Spleen (tissue), 7 donors: ENCODE measurements around the gene CENPO.

Source experiments
- POLR2A ChIP-seq, 3 donors: fragments of 450-650 bp; IDR thresholded peaks; one replicate each; pipeline ENCODE4 v1.5.1; 2017; ENCODE audit warnings: antibody characterized with exemption in 3 of 3, mild to moderate bottlenecking in 1 of 3
- POLR2AphosphoS5 ChIP-seq, 3 donors: sonication (generic); formaldehyde crosslinking; IDR thresholded peaks; one replicate each; pipeline ENCODE4 v1.5.1; 2017; ENCODE audit warnings: antibody characterized with exemption in 3 of 3
- TF ChIP-seq, protein P1 (sequence below), 11 experiments: fragments of 200-600 bp in 7 of 11; fragments of 450-650 bp in 4 of 11; sonication (generic) in 4 of 11; IDR thresholded peaks in 8 of 11; conservative IDR thresholded peaks in 3 of 11; 1 replicate in 7 of 11; 2 replicates in 4 of 11; pipeline versions ENCODE4 v1.4.0 to v1.8.0; 2016 to 2021; ENCODE audit warnings: antibody characterized with exemption in 11 of 11, inconsistent platforms in 4 of 11, mild to moderate bottlenecking in 1 of 11
- donor health status: DM: no; HTN: no; CAD: no; lungs with moderate emphysema.
- donor health status: DM: no; HTN: no; CAD: no.
- donor health status: DM: no; HTN: no; CAD: no.

DNA sequence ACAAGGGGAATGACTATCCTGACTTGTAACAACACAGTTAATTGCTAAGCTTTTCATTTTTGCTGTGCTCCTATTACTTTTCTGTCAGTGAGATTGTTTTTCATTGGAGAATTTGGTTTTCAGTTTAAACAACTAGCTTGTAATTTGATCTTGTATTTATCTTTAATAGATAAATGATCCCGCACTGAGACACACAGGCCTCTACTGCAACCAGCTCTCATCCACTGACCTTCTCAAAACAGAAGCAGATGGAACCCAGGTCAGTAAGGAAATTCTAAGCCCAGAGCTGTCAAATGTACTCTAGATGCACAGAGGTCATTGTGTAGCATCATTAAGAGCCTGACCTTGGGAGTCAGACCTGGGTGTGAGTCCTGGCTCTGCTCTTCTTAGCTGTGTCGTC, 30.7 kb upstream of the CENPO start:
- TF ChIP-seq POLR2AphosphoS5 (IDR thresholded peaks at IDR 0.05) (no peak), POLR2A (IDR thresholded peaks at IDR 0.05) (no peak)
- TF ChIP-seq, protein P1, sequence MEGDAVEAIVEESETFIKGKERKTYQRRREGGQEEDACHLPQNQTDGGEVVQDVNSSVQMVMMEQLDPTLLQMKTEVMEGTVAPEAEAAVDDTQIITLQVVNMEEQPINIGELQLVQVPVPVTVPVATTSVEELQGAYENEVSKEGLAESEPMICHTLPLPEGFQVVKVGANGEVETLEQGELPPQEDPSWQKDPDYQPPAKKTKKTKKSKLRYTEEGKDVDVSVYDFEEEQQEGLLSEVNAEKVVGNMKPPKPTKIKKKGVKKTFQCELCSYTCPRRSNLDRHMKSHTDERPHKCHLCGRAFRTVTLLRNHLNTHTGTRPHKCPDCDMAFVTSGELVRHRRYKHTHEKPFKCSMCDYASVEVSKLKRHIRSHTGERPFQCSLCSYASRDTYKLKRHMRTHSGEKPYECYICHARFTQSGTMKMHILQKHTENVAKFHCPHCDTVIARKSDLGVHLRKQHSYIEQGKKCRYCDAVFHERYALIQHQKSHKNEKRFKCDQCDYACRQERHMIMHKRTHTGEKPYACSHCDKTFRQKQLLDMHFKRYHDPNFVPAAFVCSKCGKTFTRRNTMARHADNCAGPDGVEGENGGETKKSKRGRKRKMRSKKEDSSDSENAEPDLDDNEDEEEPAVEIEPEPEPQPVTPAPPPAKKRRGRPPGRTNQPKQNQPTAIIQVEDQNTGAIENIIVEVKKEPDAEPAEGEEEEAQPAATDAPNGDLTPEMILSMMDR (IDR thresholded peaks at IDR 0.05 in 8 of 11, conservative IDR thresholded peaks at IDR 0.05 in 3 of 11): no peak
